Measurements from ENCODE around the gene UCN3. TPM values are rescaled to one million over a fixed set of nuclear protein-coding genes. Genes with fewer than 3 reads are reported as not detected.

Gene UCN3
- total and polyA plus RNA-seq, 10 of the 15 experiments (the other 5 are each of a cell fraction or from before 2014, with no cell fraction given): not detected

DNA sequence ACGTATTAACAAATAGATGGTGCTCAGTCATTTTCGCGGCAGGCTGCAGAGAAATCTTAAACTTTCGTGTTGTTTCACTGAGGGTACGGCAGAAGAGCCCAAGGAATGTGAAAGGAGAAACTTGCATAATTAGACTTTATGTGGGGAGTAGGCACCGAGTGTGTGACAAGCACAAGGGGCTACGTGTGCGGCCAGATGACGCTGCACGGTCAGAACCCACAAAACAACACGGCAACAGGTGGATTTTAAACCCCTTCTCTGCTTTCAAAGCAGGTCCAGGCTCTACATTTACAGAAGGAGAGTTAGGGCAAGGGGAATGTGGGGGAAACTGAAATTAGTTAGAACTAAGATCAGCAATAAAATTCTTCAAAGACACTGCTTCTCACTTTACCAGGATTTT lies 392 bp upstream of the UCN3 start:
- Histone ChIP-seq H3K9me3 (replicated peaks; ENCODE audit: control insufficient read depth, insufficient read depth, low read length) (no peaks in the 10 kb centered on the region), H3K27ac (ENCODE audit: control insufficient read depth, insufficient read depth) (no peak overlapping the region), H3K9ac (ENCODE audit: control insufficient read depth, insufficient read depth, low read length) (no peak overlapping the region), H4K20me1 (ENCODE audit: control insufficient read depth, insufficient read depth) (no peaks in the 10 kb centered on the region), H3K4me3 (no peak overlapping the region), H3K36me3 (ENCODE audit: control insufficient read depth in 2 of 2, insufficient read depth in 2 of 2, low read length in 1 of 2) (no peaks in the 10 kb centered on the region), H3K27me3 (replicated peaks in 1 of 2; ENCODE audit: control insufficient read depth in 2 of 2, insufficient read depth in 2 of 2, low read length in 1 of 2) (no peaks in the 10 kb centered on the region), H3K79me2 (ENCODE audit: control insufficient read depth, insufficient read depth, low read length) (no peaks in the 10 kb centered on the region), H2AFZ (ENCODE audit: control insufficient read depth, low read depth, low read length) (no peak overlapping the region), H3K4me2 (ENCODE audit: control insufficient read depth, insufficient read depth) (no peak overlapping the region), H3K4me1 (ENCODE audit: control insufficient read depth, insufficient read depth, low read length) (no peaks in the 10 kb centered on the region)
- ATAC-seq: no peak
- BruUV-seq (replicated peaks): no TSS peak
- in situ Hi-C loops (cut with MboI): no loop called here
- ChIA-PET SMC1A (ENCODE audit: uncharacterized antibody, unreplicated experiment) (no interaction called here), POLR2A (no interaction called here), RAD21 (ENCODE audit: unreplicated experiment) (no interaction called here), CTCF (no interaction called here)
- DNase-seq (ENCODE audit: low read depth, low spot score): no peak
- intact Hi-C loops (cut with micrococcal nuclease; ENCODE audit: unreplicated experiment): no loop called here
- TF ChIP-seq PAX8 (IDR thresholded peaks at IDR 0.05) (no peak), ZNF384 (IDR thresholded peaks at IDR 0.05; ENCODE audit: borderline replicate concordance, low read depth, low read length) (no peak), IKZF2 (IDR thresholded peaks at IDR 0.05) (no peak), TCF12 (IDR thresholded peaks at IDR 0.05; ENCODE audit: low read depth, low read length) (no peak), STAT3 (IDR thresholded peaks at IDR 0.05; ENCODE audit: low read depth, low read length) (no peak), MYC (IDR thresholded peaks at IDR 0.05; ENCODE audit: insufficient read depth, insufficient read length, insufficient replicate concordance, low read length, severe bottlenecking) (no peak), JUND (IDR thresholded peaks at IDR 0.05; ENCODE audit: low read depth, low read length) (no peak), RAD51 (IDR thresholded peaks at IDR 0.05) (no peak)
- TF ChIP-seq, protein P1, sequence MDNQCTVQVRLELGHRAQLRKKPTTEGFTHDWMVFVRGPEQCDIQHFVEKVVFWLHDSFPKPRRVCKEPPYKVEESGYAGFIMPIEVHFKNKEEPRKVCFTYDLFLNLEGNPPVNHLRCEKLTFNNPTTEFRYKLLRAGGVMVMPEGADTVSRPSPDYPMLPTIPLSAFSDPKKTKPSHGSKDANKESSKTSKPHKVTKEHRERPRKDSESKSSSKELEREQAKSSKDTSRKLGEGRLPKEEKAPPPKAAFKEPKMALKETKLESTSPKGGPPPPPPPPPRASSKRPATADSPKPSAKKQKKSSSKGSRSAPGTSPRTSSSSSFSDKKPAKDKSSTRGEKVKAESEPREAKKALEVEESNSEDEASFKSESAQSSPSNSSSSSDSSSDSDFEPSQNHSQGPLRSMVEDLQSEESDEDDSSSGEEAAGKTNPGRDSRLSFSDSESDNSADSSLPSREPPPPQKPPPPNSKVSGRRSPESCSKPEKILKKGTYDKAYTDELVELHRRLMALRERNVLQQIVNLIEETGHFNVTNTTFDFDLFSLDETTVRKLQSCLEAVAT (IDR thresholded peaks at IDR 0.05): no peak
- TF ChIP-seq, protein P2, sequence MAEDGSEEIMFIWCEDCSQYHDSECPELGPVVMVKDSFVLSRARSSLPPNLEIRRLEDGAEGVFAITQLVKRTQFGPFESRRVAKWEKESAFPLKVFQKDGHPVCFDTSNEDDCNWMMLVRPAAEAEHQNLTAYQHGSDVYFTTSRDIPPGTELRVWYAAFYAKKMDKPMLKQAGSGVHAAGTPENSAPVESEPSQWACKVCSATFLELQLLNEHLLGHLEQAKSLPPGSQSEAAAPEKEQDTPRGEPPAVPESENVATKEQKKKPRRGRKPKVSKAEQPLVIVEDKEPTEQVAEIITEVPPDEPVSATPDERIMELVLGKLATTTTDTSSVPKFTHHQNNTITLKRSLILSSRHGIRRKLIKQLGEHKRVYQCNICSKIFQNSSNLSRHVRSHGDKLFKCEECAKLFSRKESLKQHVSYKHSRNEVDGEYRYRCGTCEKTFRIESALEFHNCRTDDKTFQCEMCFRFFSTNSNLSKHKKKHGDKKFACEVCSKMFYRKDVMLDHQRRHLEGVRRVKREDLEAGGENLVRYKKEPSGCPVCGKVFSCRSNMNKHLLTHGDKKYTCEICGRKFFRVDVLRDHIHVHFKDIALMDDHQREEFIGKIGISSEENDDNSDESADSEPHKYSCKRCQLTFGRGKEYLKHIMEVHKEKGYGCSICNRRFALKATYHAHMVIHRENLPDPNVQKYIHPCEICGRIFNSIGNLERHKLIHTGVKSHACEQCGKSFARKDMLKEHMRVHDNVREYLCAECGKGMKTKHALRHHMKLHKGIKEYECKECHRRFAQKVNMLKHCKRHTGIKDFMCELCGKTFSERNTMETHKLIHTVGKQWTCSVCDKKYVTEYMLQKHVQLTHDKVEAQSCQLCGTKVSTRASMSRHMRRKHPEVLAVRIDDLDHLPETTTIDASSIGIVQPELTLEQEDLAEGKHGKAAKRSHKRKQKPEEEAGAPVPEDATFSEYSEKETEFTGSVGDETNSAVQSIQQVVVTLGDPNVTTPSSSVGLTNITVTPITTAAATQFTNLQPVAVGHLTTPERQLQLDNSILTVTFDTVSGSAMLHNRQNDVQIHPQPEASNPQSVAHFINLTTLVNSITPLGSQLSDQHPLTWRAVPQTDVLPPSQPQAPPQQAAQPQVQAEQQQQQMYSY (CRISPR knock-in tag; IDR thresholded peaks at IDR 0.05): no peak
- TF ChIP-seq, protein P3, sequence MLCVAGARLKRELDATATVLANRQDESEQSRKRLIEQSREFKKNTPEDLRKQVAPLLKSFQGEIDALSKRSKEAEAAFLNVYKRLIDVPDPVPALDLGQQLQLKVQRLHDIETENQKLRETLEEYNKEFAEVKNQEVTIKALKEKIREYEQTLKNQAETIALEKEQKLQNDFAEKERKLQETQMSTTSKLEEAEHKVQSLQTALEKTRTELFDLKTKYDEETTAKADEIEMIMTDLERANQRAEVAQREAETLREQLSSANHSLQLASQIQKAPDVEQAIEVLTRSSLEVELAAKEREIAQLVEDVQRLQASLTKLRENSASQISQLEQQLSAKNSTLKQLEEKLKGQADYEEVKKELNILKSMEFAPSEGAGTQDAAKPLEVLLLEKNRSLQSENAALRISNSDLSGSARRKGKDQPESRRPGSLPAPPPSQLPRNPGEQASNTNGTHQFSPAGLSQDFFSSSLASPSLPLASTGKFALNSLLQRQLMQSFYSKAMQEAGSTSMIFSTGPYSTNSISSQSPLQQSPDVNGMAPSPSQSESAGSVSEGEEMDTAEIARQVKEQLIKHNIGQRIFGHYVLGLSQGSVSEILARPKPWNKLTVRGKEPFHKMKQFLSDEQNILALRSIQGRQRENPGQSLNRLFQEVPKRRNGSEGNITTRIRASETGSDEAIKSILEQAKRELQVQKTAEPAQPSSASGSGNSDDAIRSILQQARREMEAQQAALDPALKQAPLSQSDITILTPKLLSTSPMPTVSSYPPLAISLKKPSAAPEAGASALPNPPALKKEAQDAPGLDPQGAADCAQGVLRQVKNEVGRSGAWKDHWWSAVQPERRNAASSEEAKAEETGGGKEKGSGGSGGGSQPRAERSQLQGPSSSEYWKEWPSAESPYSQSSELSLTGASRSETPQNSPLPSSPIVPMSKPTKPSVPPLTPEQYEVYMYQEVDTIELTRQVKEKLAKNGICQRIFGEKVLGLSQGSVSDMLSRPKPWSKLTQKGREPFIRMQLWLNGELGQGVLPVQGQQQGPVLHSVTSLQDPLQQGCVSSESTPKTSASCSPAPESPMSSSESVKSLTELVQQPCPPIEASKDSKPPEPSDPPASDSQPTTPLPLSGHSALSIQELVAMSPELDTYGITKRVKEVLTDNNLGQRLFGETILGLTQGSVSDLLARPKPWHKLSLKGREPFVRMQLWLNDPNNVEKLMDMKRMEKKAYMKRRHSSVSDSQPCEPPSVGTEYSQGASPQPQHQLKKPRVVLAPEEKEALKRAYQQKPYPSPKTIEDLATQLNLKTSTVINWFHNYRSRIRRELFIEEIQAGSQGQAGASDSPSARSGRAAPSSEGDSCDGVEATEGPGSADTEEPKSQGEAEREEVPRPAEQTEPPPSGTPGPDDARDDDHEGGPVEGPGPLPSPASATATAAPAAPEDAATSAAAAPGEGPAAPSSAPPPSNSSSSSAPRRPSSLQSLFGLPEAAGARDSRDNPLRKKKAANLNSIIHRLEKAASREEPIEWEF (IDR thresholded peaks at IDR 0.05; ENCODE audit: insufficient replicate concordance, low read depth, low read length): no peak
- 64% methylated on average over 11 of the region's 11 CpGs for WGBS (ENCODE audit: insufficient coverage, insufficient replicate concordance, low lambda C conversion rate, missing lambda C conversion rate)
- FAIRE-seq: no peak

Data from GM12878 (cell line).